Fibroblast of skin of left quadriceps (primary cell): ENCODE data around the gene SLC24A2.

Source experiments
- DNase-seq, 2 experiments: peaks; one replicate each; pipeline ENCODE4 v3.0.0-alpha.2; 2013; ENCODE audit warnings: low read depth in 2 of 2

SLC24A2 gene

DNA sequence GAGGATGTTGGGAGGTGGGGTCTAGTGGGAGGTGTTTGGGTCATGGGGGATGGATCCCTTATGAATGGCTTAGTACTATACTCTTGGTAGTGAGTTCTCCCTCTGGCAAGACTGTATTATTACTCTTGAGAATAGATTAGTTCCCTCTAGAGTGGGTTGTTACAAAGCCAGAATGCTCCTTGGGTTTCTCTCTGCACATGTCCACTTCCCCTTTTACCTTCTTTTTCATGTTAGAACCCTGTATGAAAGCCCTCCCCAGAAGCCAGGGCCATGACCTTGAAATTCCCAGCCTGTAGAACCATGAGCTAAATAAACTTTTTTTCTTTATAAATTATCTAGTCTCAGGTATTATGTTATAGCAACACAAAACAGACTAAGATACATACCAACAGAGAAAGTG lies 31.1 kb downstream of the SLC24A2 start:
- no peak for DNase-seq

DNA sequence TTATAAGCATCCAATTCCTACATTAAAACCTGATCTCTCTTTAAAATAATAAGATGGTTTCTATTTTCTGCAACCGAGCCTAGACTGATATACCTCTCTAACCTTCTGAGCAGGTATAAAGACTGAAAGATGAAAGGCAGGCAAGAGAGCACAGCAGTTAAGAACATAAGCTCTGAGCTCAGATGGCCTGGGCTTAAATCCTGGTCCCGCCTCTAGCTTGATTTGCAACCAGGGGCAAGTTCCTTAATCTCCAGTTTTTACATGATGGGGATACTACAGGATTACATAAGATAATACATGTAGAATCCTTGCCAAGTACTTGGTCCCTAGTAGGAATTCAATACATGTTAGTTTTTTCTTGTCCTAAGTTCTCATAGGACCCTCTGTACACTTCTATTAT lies 33.9 kb downstream of the SLC24A2 start:
- no peak for DNase-seq

DNA sequence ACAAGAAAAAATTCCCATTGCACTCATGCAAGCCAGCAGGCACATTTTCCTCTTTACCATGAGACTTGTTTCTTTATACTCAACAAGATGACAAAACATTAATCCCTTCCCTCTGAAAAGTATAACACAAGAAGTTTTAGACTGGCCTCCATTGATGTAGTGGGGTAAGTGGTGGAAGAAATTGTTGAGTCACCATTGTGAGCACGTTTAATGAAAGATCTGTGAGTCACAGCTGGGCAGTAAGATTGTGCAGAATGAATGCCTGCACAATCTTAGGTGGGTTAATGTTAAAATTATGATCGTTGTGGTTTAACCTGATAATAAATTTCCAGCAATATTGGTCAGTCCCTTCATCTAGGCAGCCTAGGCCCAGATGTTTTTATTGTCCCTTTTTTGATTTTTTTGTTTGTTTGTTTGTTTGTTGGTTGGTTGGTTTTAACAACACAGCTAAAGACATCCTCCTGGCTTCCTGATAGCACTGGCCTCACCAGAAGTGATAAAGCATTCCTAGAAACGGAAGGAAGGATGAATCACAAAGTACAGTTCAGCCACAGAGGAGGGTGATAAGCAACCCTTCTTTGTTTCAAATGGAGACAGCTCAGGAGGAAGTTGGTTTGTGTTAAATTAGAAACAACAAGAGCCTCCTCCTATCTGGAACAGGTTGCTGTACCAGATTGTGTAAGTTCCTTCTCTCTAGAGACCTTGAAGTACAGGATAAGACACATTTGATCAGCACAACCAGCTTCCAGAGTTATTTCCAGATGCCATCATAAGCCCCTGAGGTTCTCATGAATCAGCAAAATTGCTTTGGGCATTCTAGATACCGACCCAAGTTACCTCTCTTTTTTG lies 40.3 kb downstream of the SLC24A2 start:
- no peak for DNase-seq

DNA sequence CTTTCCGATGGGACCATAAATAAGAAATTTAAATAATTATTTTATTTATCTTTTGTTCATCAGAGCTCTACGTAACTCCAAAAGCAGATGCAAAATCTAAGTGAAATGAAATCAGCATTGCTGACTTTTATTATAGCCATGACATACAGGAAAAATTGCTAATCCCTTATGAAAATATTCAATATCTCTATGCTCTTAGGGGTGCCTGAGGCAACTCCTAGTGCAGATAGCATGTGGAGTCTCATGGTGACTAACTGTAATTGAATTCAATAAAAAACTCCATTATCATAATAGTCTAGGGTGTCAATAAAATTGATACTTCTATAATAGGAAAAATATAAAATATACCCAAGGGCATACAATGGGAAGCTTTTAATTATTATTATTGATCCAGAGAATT lies 42.6 kb downstream of the SLC24A2 start:
- DNase-seq, result no peak

DNA sequence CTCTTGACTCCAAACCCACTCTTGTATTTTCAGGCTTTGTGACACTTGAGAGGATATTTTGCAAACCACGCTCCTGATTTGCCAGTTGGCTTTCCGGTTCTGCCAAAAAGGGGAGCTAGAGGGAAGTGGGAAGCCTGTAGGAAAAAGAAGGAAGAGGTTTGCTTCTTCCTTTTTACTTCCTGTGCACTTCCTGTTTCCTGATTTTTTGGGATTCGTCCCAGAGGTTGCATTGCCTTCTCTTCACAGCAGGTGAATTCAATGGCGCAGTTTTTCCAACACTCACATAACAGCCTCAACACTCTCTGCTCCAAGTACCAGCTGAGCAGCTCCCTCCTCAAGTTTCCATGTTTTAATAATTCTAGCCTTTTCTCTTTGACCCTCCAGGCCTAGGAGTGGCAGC lies 47.7 kb downstream of the SLC24A2 start:
- DNase-seq, result no peak
